IMR-90 (cell line): ENCODE results near the gene RPGR.

ENCODE experiments used
- BHLHE40 ChIP-seq: fragments of 150-350 bp; IDR thresholded peaks from 2 replicates; pipeline ENCODE4 v1.6.1; 2016; ENCODE audit warnings: mild to moderate bottlenecking, low read depth, low read length
- CEBPB ChIP-seq: IDR thresholded peaks from 2 replicates; pipeline ENCODE4 v1.6.1; 2012; ENCODE audit warnings: low read depth, low read length, improper control_type of control experiment
- FOS ChIP-seq: fragments of 150-350 bp; IDR thresholded peaks from 2 replicates; pipeline ENCODE4 v1.6.1; 2016; ENCODE audit warnings: low read depth, low read length
- MAFK ChIP-seq: IDR thresholded peaks from 2 replicates; pipeline ENCODE4 v1.6.1; 2012; ENCODE audit warnings: low read depth, low read length, improper control_type of control experiment
- MAZ ChIP-seq: IDR thresholded peaks from 2 replicates; pipeline ENCODE4 v1.6.1; 2012; ENCODE audit warnings: low read depth, mild to moderate bottlenecking, low read length, improper control_type of control experiment, moderate library complexity, borderline replicate concordance
- MXI1 ChIP-seq: IDR thresholded peaks from 2 replicates; pipeline ENCODE4 v1.6.1; 2012; ENCODE audit warnings: low read depth, mild to moderate bottlenecking, low read length, moderate library complexity, borderline replicate concordance
- POLR2A ChIP-seq: IDR thresholded peaks from 2 replicates; pipeline ENCODE4 v1.6.1; 2012; ENCODE audit warnings: mild to moderate bottlenecking, low read depth, low read length
- RAD21 ChIP-seq: IDR thresholded peaks from 2 replicates; pipeline ENCODE4 v1.6.1; 2012; ENCODE audit warnings: low read length, improper control_type of control experiment
- RFX5 ChIP-seq: IDR thresholded peaks from 2 replicates; pipeline ENCODE4 v1.8.0; 2012; ENCODE audit warnings: low read depth, mild to moderate bottlenecking, low read length, moderate library complexity
- SMC3 ChIP-seq: fragments of 150-350 bp; IDR thresholded peaks from 2 replicates; pipeline ENCODE4 v1.6.1; 2016; ENCODE audit warnings: low read depth, mild to moderate bottlenecking, antibody characterized with exemption, low read length, moderate library complexity
- USF2 ChIP-seq: fragments of 150-350 bp; IDR thresholded peaks from 2 replicates; pipeline ENCODE4 v1.6.1; 2017; ENCODE audit warnings: mild to moderate bottlenecking, antibody characterized with exemption, low read length, low read depth
- TF ChIP-seq, protein P1 (sequence below): fragments of 150-350 bp; IDR thresholded peaks from 2 replicates; pipeline ENCODE4 v1.6.1; 2016; ENCODE audit warnings: low read depth, mild to moderate bottlenecking, low read length, moderate library complexity, borderline replicate concordance
- TF ChIP-seq, protein P2 (sequence below): conservative IDR thresholded peaks from 2 replicates; pipeline ENCODE4 v1.5.1; 2012; ENCODE audit warnings: mild to moderate bottlenecking, low read depth, low read length, improper control_type of control experiment

DNA sequence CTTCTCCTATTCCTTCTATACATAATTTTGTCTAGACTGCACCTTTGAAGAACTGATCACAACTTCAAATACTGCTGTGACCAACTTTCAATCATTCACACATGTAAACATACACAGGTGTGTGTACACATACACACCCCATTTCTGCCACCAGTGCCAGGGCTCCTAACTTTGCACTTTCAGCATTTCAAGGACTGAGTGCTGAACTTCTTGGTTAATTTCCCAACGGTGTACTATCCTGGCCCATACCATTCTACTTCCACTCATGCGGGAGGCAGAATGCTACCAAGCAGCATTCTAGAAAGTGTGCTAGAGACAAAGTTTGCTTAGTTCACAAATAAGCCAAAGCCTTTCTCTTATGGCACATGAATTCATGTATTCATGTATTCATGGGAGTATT lies 51.2 kb downstream of the RPGR start:
- TF ChIP-seq, protein P1, sequence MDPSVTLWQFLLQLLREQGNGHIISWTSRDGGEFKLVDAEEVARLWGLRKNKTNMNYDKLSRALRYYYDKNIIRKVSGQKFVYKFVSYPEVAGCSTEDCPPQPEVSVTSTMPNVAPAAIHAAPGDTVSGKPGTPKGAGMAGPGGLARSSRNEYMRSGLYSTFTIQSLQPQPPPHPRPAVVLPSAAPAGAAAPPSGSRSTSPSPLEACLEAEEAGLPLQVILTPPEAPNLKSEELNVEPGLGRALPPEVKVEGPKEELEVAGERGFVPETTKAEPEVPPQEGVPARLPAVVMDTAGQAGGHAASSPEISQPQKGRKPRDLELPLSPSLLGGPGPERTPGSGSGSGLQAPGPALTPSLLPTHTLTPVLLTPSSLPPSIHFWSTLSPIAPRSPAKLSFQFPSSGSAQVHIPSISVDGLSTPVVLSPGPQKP = no peak
- TF ChIP-seq RAD21 (no peak), CEBPB (no peak), POLR2A (no peak), MAFK (no peak), MXI1 (no peak), USF2 (no peak), BHLHE40 (no peak), RFX5 (no peak), SMC3 (no peak), FOS (no peak), MAZ (no peak)
- TF ChIP-seq, protein P2, sequence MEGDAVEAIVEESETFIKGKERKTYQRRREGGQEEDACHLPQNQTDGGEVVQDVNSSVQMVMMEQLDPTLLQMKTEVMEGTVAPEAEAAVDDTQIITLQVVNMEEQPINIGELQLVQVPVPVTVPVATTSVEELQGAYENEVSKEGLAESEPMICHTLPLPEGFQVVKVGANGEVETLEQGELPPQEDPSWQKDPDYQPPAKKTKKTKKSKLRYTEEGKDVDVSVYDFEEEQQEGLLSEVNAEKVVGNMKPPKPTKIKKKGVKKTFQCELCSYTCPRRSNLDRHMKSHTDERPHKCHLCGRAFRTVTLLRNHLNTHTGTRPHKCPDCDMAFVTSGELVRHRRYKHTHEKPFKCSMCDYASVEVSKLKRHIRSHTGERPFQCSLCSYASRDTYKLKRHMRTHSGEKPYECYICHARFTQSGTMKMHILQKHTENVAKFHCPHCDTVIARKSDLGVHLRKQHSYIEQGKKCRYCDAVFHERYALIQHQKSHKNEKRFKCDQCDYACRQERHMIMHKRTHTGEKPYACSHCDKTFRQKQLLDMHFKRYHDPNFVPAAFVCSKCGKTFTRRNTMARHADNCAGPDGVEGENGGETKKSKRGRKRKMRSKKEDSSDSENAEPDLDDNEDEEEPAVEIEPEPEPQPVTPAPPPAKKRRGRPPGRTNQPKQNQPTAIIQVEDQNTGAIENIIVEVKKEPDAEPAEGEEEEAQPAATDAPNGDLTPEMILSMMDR = no peak
